GM21515 (cell line): ENCODE data around the gene TNFRSF8.
A peak's percentile ranks its signal among the peaks of the same experiment; 100 is the strongest.

Experiments
- ATAC-seq: cut with Tn5 transposase; IDR thresholded peaks from one replicate; pipeline ENCODE4 v1.9.1; 2021; ENCODE audit not compliant: unreplicated experiment

Gene TNFRSF8

GRCh38 chr1:12153181-12153785, 90.2 kb downstream of the TNFRSF8 start:
- ATAC-seq, result no peak

GRCh38 chr1:12155328-12155727, 92.2 kb downstream of the TNFRSF8 start:
- ATAC-seq, result no peak

GRCh38 chr1:12157366-12158231, 94.5 kb downstream of the TNFRSF8 start:
- no peak for ATAC-seq

- ATAC-seq, result no peak
Observed at GRCh38 chr1:12158357-12159092, 95.4 kb downstream of the TNFRSF8 start.

GRCh38 chr1:12159816-12160215, 96.7 kb downstream of the TNFRSF8 start:
- ATAC-seq, result no peak

- no peak for ATAC-seq
Observed at GRCh38 chr1:12161324-12161661, 98.2 kb downstream of the TNFRSF8 start.

GRCh38 chr1:12161662-12162458, 98.8 kb downstream of the TNFRSF8 start:
- ATAC-seq, result peak; percentile 73

GRCh38 chr1:12162459-12163137, 99.5 kb downstream of the TNFRSF8 start:
- no peak for ATAC-seq

GRCh38 chr1:12163210-12163609, 100.1 kb downstream of the TNFRSF8 start:
- ATAC-seq, result no peak

GRCh38 chr1:12164210-12164609, 101.1 kb downstream of the TNFRSF8 start:
- no peak for ATAC-seq

- no peak for ATAC-seq
Observed at GRCh38 chr1:12165342-12165741, 102.2 kb downstream of the TNFRSF8 start.

GRCh38 chr1:12166834-12167492, 103.9 kb downstream of the TNFRSF8 start, which contains the start of gene TNFRSF1B:
Gene TNFRSF1B, plus strand, starts transcription at chr1:12166991. Its CDS starts 101 bp downstream, at chr1:12167092.
- ATAC-seq, result peak; percentile 51

- ATAC-seq, result no peak
Observed at GRCh38 chr1:12167493-12168429, 104.7 kb downstream of the TNFRSF8 start.

GRCh38 chr1:12168451-12169160, 105.5 kb downstream of the TNFRSF8 start:
- ATAC-seq, result no peak

GRCh38 chr1:12169442-12170135, 106.5 kb downstream of the TNFRSF8 start:
- ATAC-seq, result no peak

- no peak for ATAC-seq
Observed at GRCh38 chr1:12170263-12170671, 107.2 kb downstream of the TNFRSF8 start.

- ATAC-seq, result no peak
Observed at GRCh38 chr1:12171206-12172041, 108.3 kb downstream of the TNFRSF8 start.
